Stimulated activated CD8-positive, alpha-beta memory T cell treated with anti-CD3 and anti-CD28 coated beads, Interleukin-4, amount 100 ng/mL, for 4 hours (primary cell): Measurements from ENCODE around the gene USP17L27.
A peak's percentile ranks its signal among the peaks of the same experiment; 100 is the strongest.
"Not testable (repeated sequence)": the region's sequence is repeated elsewhere in the genome, so short reads cannot be mapped to it uniquely, and the experiment has no call there.

Experiments used
- DNase-seq, 2 donors: peaks; one replicate each; pipeline ENCODE4 v3.0.0-alpha.2; 2020; ENCODE audit warnings: low read depth in 2 of 2, low spot score in 1 of 2

Gene USP17L27, protein sequence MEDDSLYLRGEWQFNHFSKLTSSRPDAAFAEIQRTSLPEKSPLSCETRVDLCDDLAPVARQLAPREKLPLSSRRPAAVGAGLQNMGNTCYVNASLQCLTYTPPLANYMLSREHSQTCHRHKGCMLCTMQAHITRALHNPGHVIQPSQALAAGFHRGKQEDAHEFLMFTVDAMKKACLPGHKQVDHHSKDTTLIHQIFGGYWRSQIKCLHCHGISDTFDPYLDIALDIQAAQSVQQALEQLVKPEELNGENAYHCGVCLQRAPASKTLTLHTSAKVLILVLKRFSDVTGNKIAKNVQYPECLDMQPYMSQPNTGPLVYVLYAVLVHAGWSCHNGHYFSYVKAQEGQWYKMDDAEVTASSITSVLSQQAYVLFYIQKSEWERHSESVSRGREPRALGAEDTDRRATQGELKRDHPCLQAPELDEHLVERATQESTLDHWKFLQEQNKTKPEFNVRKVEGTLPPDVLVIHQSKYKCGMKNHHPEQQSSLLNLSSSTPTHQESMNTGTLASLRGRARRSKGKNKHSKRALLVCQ

DNA sequence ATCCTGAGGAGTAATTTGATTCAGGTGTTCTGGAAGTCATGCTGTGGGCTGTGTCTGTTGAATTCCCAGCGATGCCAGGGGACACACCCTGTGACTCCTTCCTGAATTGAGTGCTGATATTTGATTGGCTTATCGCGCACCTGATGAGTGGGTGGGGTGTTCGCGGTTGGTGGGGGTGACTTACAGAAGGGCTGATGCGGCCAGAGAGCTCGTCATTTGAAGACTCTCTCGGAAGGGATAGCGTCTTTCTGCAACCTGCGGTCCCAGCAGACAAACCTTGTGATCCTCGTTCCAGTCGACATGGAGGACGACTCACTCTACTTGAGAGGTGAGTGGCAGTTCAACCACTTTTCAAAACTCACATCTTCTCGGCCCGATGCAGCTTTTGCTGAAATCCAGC is at the start of gene USP17L27:
Gene USP17L27 (plus strand): TSS at position 301 of the 400 bp plus-strand sequence. CDS start 0 bp downstream, at position 301.
- DNase-seq, result not testable (repeated sequence)

DNA sequence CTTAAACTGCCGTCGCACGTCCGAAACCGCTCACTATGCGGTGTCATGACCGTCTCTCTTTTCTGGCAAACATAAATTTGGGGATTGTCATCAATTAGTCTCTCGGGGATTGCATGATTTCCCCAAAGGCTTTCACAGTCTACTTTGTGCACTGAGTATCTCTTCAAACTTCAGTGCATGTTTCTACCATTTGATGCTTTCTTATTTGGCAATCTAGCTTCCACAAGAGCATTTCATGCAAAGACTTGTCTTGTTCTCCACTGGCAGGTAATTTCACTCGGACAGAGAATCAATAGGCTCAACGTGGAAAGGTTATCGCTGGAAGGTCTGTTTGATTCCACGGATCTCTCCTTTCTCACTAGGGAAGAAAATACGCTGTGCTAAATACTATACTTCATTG is 19.8 kb upstream of the USP17L27 start:
- not testable (repeated sequence) for DNase-seq

DNA sequence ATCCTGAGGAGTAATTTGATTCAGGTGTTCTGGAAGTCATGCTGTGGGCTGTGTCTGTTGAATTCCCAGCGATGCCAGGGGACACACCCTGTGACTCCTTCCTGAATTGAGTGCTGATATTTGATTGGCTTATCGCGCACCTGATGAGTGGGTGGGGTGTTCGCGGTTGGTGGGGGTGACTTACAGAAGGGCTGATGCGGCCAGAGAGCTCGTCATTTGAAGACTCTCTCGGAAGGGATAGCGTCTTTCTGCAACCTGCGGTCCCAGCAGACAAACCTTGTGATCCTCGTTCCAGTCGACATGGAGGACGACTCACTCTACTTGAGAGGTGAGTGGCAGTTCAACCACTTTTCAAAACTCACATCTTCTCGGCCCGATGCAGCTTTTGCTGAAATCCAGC is 19.1 kb upstream of the USP17L27 start, which contains the start of gene USP17L24:
Gene USP17L24 (plus strand): TSS at position 301 of the 400 bp plus-strand sequence. CDS start 0 bp downstream, at position 301.
- DNase-seq, result not testable (repeated sequence)

DNA sequence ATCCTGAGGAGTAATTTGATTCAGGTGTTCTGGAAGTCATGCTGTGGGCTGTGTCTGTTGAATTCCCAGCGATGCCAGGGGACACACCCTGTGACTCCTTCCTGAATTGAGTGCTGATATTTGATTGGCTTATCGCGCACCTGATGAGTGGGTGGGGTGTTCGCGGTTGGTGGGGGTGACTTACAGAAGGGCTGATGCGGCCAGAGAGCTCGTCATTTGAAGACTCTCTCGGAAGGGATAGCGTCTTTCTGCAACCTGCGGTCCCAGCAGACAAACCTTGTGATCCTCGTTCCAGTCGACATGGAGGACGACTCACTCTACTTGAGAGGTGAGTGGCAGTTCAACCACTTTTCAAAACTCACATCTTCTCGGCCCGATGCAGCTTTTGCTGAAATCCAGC is 14.3 kb upstream of the USP17L27 start, which contains the start of gene USP17L25:
Gene USP17L25 (plus strand): TSS at position 301 of the 400 bp plus-strand sequence. CDS start 0 bp downstream, at position 301.
- DNase-seq, result not testable (repeated sequence)

DNA sequence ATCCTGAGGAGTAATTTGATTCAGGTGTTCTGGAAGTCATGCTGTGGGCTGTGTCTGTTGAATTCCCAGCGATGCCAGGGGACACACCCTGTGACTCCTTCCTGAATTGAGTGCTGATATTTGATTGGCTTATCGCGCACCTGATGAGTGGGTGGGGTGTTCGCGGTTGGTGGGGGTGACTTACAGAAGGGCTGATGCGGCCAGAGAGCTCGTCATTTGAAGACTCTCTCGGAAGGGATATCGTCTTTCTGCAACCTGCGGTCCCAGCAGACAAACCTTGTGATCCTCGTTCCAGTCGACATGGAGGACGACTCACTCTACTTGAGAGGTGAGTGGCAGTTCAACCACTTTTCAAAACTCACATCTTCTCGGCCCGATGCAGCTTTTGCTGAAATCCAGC is 9.6 kb upstream of the USP17L27 start, which contains the start of gene USP17L26:
Gene USP17L26 (plus strand): TSS at position 301 of the 400 bp plus-strand sequence. CDS start 0 bp downstream, at position 301.
- not testable (repeated sequence) for DNase-seq

DNA sequence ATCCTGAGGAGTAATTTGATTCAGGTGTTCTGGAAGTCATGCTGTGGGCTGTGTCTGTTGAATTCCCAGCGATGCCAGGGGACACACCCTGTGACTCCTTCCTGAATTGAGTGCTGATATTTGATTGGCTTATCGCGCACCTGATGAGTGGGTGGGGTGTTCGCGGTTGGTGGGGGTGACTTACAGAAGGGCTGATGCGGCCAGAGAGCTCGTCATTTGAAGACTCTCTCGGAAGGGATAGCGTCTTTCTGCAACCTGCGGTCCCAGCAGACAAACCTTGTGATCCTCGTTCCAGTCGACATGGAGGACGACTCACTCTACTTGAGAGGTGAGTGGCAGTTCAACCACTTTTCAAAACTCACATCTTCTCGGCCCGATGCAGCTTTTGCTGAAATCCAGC is 4.8 kb upstream of the USP17L27 start, which contains the start of gene USP17L5:
Gene USP17L5 (plus strand): TSS at position 301 of the 400 bp plus-strand sequence. CDS start 0 bp downstream, at position 301.
- DNase-seq, result not testable (repeated sequence)

DNA sequence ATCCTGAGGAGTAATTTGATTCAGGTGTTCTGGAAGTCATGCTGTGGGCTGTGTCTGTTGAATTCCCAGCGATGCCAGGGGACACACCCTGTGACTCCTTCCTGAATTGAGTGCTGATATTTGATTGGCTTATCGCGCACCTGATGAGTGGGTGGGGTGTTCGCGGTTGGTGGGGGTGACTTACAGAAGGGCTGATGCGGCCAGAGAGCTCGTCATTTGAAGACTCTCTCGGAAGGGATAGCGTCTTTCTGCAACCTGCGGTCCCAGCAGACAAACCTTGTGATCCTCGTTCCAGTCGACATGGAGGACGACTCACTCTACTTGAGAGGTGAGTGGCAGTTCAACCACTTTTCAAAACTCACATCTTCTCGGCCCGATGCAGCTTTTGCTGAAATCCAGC is 4.6 kb downstream of the USP17L27 start, which contains the start of gene USP17L28:
Gene USP17L28 (plus strand): TSS at position 301 of the 400 bp plus-strand sequence. CDS start 0 bp downstream, at position 301.
- DNase-seq, result not testable (repeated sequence)

DNA sequence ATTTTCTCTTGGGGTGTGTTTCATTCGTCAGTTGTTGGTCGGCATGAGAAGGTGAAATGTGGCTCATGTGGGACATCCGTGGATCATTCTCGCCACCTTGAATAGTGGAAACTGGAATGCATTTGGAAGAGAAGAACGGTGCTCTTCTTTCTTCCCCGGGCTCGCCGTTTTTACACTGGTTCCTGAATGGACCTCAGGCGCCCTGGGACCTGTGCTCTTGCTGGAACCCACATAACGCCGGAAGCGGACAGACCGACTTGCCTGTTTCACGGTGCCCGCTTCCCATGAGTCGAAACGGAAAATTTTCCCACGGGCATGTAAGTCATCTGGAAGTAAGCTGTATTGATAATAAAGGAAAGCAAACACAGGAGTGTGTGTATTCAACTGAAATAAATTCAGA is 6.9 kb downstream of the USP17L27 start:
- DNase-seq, result not testable (repeated sequence)

DNA sequence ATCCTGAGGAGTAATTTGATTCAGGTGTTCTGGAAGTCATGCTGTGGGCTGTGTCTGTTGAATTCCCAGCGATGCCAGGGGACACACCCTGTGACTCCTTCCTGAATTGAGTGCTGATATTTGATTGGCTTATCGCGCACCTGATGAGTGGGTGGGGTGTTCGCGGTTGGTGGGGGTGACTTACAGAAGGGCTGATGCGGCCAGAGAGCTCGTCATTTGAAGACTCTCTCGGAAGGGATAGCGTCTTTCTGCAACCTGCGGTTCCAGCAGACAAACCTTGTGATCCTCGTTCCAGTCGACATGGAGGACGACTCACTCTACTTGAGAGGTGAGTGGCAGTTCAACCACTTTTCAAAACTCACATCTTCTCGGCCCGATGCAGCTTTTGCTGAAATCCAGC is 9.4 kb downstream of the USP17L27 start, which contains the start of gene USP17L29:
Gene USP17L29 (plus strand): TSS at position 301 of the 400 bp plus-strand sequence. CDS start 0 bp downstream, at position 301.
- not testable (repeated sequence) for DNase-seq

DNA sequence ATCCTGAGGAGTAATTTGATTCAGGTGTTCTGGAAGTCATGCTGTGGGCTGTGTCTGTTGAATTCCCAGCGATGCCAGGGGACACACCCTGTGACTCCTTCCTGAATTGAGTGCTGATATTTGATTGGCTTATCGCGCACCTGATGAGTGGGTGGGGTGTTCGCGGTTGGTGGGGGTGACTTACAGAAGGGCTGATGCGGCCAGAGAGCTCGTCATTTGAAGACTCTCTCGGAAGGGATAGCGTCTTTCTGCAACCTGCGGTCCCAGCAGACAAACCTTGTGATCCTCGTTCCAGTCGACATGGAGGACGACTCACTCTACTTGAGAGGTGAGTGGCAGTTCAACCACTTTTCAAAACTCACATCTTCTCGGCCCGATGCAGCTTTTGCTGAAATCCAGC is 18.9 kb downstream of the USP17L27 start, which contains the start of gene USP17L30:
Gene USP17L30 (plus strand): TSS at position 301 of the 400 bp plus-strand sequence. CDS start 0 bp downstream, at position 301.
- DNase-seq, result not testable (repeated sequence)

DNA sequence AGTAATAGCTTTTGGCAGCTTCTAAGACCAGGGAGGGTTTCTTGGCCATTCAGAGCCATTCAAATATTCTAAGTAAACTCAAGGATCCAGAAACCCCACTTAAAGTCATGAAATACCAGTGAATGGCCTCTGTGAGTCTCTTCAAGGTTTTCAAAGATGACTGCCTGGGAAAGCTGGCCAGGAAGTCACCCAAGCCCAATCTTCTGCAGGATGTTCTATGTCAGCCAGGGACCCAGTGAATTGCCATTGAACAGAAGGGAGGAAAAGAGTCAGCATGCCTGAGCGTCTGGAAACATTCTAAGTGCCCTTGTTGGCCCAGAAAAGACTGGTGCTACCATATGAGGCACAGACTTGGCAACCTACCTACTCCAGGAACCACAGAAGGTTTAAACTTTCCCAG is 35.9 kb downstream of the USP17L27 start:
- not testable (repeated sequence) for DNase-seq

DNA sequence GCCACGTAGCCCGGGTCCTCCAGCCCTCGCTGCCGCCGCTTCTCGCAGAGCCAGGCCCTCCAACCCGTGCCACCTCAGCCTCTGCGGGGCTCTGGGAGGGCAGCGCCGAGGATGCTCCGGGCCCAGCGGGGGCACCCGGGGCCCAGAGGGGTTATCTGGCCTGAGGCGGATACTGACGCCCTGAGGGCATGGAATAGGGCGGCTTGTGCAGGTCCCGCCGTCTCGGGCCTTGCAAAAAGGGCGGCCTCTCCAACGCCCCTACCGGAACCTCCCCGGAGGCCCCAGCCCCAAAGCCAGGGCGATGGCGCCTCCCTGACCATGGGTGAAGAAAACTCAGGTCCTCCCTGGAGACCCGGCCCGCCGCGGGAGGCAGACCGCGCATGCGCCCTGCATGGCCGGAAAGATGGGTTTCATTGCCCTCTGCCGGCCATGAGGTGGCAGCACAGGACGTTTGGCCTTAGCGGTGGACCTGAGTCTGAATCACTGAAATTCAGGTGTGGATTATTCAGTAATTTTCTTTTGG is 37.1 kb downstream of the USP17L27 start:
- DNase-seq, result peak in 1 of 2 donors; percentile 6

DNA sequence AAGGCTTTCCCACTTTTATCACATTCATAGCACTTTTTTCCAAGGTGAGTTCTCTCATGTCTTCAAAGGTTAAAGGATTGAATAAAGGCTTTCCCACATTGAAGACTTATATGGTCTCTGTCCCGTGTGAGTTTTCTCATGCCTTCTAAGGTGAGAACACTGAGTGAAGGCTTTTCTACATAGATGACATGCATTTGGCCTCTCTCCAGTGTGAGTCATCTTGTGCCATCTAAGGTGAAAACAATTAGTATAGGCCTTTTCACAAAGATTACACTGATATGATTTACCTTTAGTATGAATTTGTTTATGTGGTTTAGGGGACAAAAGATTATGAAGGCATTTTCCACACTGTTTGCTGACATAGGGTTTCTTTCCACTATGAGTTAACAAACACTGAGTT is 40.2 kb downstream of the USP17L27 start:
- no peak for DNase-seq

DNA sequence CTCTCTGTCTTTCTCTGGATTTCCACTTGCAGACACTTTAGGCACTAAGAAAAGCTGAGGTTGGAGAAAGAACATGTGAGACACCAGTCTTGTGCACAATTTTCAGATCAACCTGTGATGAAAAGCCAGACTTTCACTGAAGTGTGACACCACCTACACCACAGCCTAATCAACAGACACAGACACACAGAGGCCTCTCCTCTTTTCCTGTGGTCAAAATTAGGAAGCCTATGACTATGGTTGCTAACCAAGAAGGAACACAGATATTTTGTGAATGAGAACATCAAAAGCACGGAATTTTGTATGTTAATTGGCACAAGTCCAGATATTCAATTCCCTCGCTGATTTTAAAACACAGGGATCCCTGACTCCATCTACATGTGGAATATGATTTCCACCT is 45.1 kb downstream of the USP17L27 start:
- DNase-seq, result not testable (repeated sequence)
